Measurements from ENCODE around the gene GPS1. TPM values are rescaled to one million over a fixed set of nuclear protein-coding genes. Genes with fewer than 3 reads are reported as not detected.
A peak's percentile ranks its signal among the peaks of the same experiment; 100 is the strongest.

GPS1 gene
- total and polyA plus RNA-seq, 10 of the 15 experiments (the other 5 are each of a cell fraction or from before 2014, with no cell fraction given) = 2.2 to 146 (median 77.7) TPM

DNA sequence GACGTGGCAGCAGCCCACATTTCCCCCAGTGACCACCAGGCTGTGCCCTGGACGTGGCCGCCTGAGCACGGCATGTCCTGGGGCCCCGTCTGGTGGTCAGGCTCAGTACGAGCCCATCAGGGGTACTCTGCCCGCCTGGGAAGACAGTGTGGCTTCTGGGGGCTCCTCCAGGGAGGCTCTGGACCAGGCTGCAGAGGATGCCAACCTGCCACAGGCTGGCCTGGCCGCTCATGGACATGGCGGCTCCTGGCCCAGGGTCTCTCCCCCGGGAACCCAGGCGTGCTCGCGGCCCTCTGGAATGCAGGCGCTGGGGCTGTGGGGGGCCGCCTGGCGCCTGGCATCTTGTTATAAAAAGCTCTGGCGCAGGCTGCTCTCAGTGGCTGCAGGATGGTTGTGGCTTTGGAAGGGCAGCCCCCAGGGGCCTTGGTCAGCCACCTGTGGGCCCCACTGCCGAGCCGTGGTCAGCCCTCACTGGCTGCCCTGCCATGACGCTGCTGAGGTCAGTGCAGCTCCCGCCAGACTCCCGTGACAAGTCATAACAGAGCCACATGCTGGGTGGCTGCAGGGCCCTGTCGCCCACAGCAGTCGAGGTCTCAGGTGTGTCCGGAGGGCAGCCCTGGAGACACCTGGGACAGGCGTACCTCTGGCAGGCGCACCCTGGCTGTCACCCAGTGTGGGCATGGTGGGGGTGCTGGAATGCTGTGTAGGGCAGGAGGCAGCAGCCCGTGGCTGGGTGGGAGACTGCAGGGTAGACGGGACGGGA, 44.0 kb upstream of the GPS1 start:
- ChIA-PET SMC1A (ENCODE audit: uncharacterized antibody, unreplicated experiment) (no interaction called here), CTCF (no interaction called here), RAD21 (ENCODE audit: unreplicated experiment) (no interaction called here), POLR2A (no interaction called here)
- Histone ChIP-seq H3K4me1 (ENCODE audit: control insufficient read depth, insufficient read depth, low read length) (no peaks in the 10 kb centered on the region), H3K9me3 (replicated peaks; ENCODE audit: control insufficient read depth, insufficient read depth, low read length) (no peaks in the 10 kb centered on the region), H3K36me3 (ENCODE audit: control insufficient read depth in 2 of 2, insufficient read depth in 2 of 2, low read length in 1 of 2) (no peaks in the 10 kb centered on the region), H3K27ac (ENCODE audit: control insufficient read depth, insufficient read depth) (no peak overlapping the region), H4K20me1 (ENCODE audit: control insufficient read depth, insufficient read depth) (no peaks in the 10 kb centered on the region), H3K79me2 (ENCODE audit: control insufficient read depth, insufficient read depth, low read length) (no peaks in the 10 kb centered on the region), H2AFZ (ENCODE audit: control insufficient read depth, low read depth, low read length) (no peak overlapping the region), H3K27me3 (replicated peaks in 1 of 2; ENCODE audit: control insufficient read depth in 2 of 2, insufficient read depth in 2 of 2, low read length in 1 of 2) (no peaks in the 10 kb centered on the region), H3K9ac (ENCODE audit: control insufficient read depth, insufficient read depth, low read length) (no peak overlapping the region), H3K4me2 (ENCODE audit: control insufficient read depth, insufficient read depth) (no peak overlapping the region), H3K4me3 (no peak overlapping the region)
- in situ Hi-C loops (cut with MboI) (no loop called here), intact Hi-C loops (cut with micrococcal nuclease; ENCODE audit: unreplicated experiment) (no loop called here)
- DNase-seq (ENCODE audit: low read depth, low spot score) (no peak), ATAC-seq (no peak), FAIRE-seq (no peak)
- BruUV-seq (replicated peaks) = no TSS peak
- peak; percentile 38; the same call in 1 of the 2 replicates for TF ChIP-seq POLR2A (IDR thresholded peaks at IDR 0.05; ENCODE audit: low read depth, low read length)
- TF ChIP-seq, protein P1, sequence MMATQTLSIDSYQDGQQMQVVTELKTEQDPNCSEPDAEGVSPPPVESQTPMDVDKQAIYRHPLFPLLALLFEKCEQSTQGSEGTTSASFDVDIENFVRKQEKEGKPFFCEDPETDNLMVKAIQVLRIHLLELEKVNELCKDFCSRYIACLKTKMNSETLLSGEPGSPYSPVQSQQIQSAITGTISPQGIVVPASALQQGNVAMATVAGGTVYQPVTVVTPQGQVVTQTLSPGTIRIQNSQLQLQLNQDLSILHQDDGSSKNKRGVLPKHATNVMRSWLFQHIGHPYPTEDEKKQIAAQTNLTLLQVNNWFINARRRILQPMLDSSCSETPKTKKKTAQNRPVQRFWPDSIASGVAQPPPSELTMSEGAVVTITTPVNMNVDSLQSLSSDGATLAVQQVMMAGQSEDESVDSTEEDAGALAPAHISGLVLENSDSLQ (IDR thresholded peaks at IDR 0.05) = no peak
- WGBS (ENCODE audit: insufficient coverage, insufficient replicate concordance, low lambda C conversion rate, missing lambda C conversion rate) = 63% methylated on average over 30 of the region's 30 CpGs

DNA sequence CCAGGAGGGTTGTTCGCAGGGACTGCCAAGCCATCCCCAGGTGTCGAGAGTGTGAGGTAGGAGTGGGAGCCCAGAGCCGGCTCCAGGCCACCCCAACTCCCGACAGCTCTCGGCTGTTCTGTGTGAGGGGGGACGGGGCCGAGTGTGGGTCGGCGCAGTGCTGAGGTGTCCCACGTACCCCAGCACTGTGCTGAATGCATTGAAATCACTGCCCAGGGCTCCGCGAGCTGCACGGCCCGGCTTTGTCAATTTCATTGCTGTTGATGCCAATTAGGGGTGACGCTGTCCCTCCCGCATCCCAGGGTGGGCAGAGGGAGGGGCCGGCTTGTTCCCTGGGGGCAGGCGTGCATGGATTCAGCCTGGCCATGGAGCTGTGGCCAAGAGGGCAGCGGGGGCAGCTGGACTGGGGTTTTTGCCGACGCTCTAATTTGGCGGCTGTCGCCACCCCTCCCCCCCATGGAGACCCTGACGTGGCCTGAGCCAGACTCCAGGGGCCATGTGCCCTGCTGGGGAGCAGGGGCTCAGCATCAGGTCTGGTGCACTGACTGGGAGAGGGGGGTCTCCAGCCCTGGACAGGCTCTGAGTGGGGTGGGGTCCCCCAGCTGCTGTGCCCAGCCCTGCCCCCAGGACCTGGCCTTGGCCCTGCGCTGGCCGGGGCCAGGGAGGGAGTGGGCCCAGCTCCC, 43.3 kb upstream of the GPS1 start:
- ATAC-seq = no peak
- FAIRE-seq = no peak

More for the DNA sequence above, 43.3 kb upstream of the GPS1 start:
- Histone ChIP-seq H3K27me3 (replicated peaks in 1 of 2; ENCODE audit: control insufficient read depth in 2 of 2, insufficient read depth in 2 of 2, low read length in 1 of 2) (no peaks in the 10 kb centered on the region), H3K9ac (ENCODE audit: control insufficient read depth, insufficient read depth, low read length) (no peak overlapping the region), H3K4me3 (no peak overlapping the region), H3K27ac (ENCODE audit: control insufficient read depth, insufficient read depth) (no peak overlapping the region), H3K4me2 (ENCODE audit: control insufficient read depth, insufficient read depth) (no peak overlapping the region), H3K36me3 (ENCODE audit: control insufficient read depth in 2 of 2, insufficient read depth in 2 of 2, low read length in 1 of 2) (no peaks in the 10 kb centered on the region), H3K9me3 (replicated peaks; ENCODE audit: control insufficient read depth, insufficient read depth, low read length) (no peaks in the 10 kb centered on the region), H2AFZ (ENCODE audit: control insufficient read depth, low read depth, low read length) (no peak overlapping the region), H3K4me1 (ENCODE audit: control insufficient read depth, insufficient read depth, low read length) (no peaks in the 10 kb centered on the region), H3K79me2 (ENCODE audit: control insufficient read depth, insufficient read depth, low read length) (no peaks in the 10 kb centered on the region), H4K20me1 (ENCODE audit: control insufficient read depth, insufficient read depth) (no peaks in the 10 kb centered on the region)
- intact Hi-C loops (cut with micrococcal nuclease; ENCODE audit: unreplicated experiment) = no loop called here
- BruUV-seq (replicated peaks) = no TSS peak
- TF ChIP-seq BCLAF1 (IDR thresholded peaks at IDR 0.05) = no peak
- no peak for TF ChIP-seq ZNF274 (IDR thresholded peaks at IDR 0.05; ENCODE audit: insufficient read depth, insufficient read length)
- no peak for TF ChIP-seq TARDBP (IDR thresholded peaks at IDR 0.05; ENCODE audit: borderline replicate concordance)
- 0 out of 2 replicates have a peak, but pooled peaks have one; percentile 13 for TF ChIP-seq POLR2A (IDR thresholded peaks at IDR 0.05; ENCODE audit: low read depth, low read length)
- TF ChIP-seq TCF7 (IDR thresholded peaks at IDR 0.05; ENCODE audit: borderline replicate concordance) = no peak
- no peak for DNase-seq (ENCODE audit: low read depth, low spot score)
- ChIA-PET SMC1A (ENCODE audit: uncharacterized antibody, unreplicated experiment) (no interaction called here), POLR2A (no interaction called here), RAD21 (ENCODE audit: unreplicated experiment) (interaction anchor here (0.5 kb wide), 1 partner anchor 40 kb away, joined by 3 read pairs; no protein-coding TSS in a partner anchor), CTCF (no interaction called here)
- 96% methylated on average over 24 of the region's 26 CpGs for WGBS (ENCODE audit: insufficient coverage, insufficient replicate concordance, low lambda C conversion rate, missing lambda C conversion rate)
- in situ Hi-C loops (cut with MboI) = no loop called here
